ENCODE data around the gene SYNDIG1.

Gene SYNDIG1

GRCh38 chr20:24674921-24675605, 205.6 kb downstream of the SYNDIG1 start:
- DNase-seq (ENCODE audit: low read depth), result no peak

GRCh38 chr20:24675651-24676352, 206.4 kb downstream of the SYNDIG1 start:
- DNase-seq (ENCODE audit: low read depth), result no peak

GRCh38 chr20:24676353-24676977, 207.0 kb downstream of the SYNDIG1 start:
- no peak for DNase-seq (ENCODE audit: low read depth)

- no peak for DNase-seq (ENCODE audit: low read depth)
Observed at GRCh38 chr20:24676978-24677370, 207.5 kb downstream of the SYNDIG1 start.

GRCh38 chr20:24677626-24678315, 208.3 kb downstream of the SYNDIG1 start:
- DNase-seq (ENCODE audit: low read depth), result no peak

GRCh38 chr20:24678351-24679106, 209.1 kb downstream of the SYNDIG1 start:
- DNase-seq (ENCODE audit: low read depth), result no peak

GRCh38 chr20:24679448-24680047, 210.1 kb downstream of the SYNDIG1 start:
- DNase-seq (ENCODE audit: low read depth), result no peak

GRCh38 chr20:24681634-24682495, 212.4 kb downstream of the SYNDIG1 start:
- DNase-seq (ENCODE audit: low read depth), result no peak

GRCh38 chr20:24682496-24682985, 213.1 kb downstream of the SYNDIG1 start:
- DNase-seq (ENCODE audit: low read depth), result no peak

GRCh38 chr20:24683676-24684075, 214.2 kb downstream of the SYNDIG1 start:
- DNase-seq (ENCODE audit: low read depth), result no peak

- DNase-seq (ENCODE audit: low read depth), result no peak
Observed at GRCh38 chr20:24684421-24684871, 215.0 kb downstream of the SYNDIG1 start.

GRCh38 chr20:24684956-24685691, 215.7 kb downstream of the SYNDIG1 start:
- no peak for DNase-seq (ENCODE audit: low read depth)

GRCh38 chr20:24685736-24686135, 216.3 kb downstream of the SYNDIG1 start:
- DNase-seq (ENCODE audit: low read depth), result no peak

- no peak for DNase-seq (ENCODE audit: low read depth)
Observed at GRCh38 chr20:24686156-24686555, 216.7 kb downstream of the SYNDIG1 start.

- no peak for DNase-seq (ENCODE audit: low read depth)
Observed at GRCh38 chr20:24690408-24690807, 221.0 kb downstream of the SYNDIG1 start.

GRCh38 chr20:24691901-24692351, 222.5 kb downstream of the SYNDIG1 start:
- DNase-seq (ENCODE audit: low read depth), result no peak

GRCh38 chr20:24692446-24693200, 223.2 kb downstream of the SYNDIG1 start:
- DNase-seq (ENCODE audit: low read depth), result no peak

GRCh38 chr20:24693466-24694156, 224.2 kb downstream of the SYNDIG1 start:
- no peak for DNase-seq (ENCODE audit: low read depth)
